ENCODE results near the gene TBL1X.

TBL1X gene

GRCh38 chrX:9668537-9668936 lies 203.7 kb downstream of the TBL1X start:
- no peak for DNase-seq (ENCODE audit: low spot score)

GRCh38 chrX:9670136-9670814 lies 205.4 kb downstream of the TBL1X start:
- no peak for DNase-seq (ENCODE audit: low spot score)

- DNase-seq (ENCODE audit: low spot score): no peak
Observed at GRCh38 chrX:9671998-9672397, 207.1 kb downstream of the TBL1X start.

GRCh38 chrX:9676306-9676705 lies 211.4 kb downstream of the TBL1X start:
- no peak for DNase-seq (ENCODE audit: low spot score)

- DNase-seq (ENCODE audit: low spot score): no peak
Observed at GRCh38 chrX:9676738-9677097, 211.9 kb downstream of the TBL1X start.

- no peak for DNase-seq (ENCODE audit: low spot score)
Observed at GRCh38 chrX:9677098-9677739, 212.4 kb downstream of the TBL1X start.

- DNase-seq (ENCODE audit: low spot score): no peak
Observed at GRCh38 chrX:9678215-9678965, 213.5 kb downstream of the TBL1X start.

- DNase-seq (ENCODE audit: low spot score): no peak
Observed at GRCh38 chrX:9681011-9681410, 216.2 kb downstream of the TBL1X start.

GRCh38 chrX:9681422-9681821 lies 216.6 kb downstream of the TBL1X start:
- no peak for DNase-seq (ENCODE audit: low spot score)

- no peak for DNase-seq (ENCODE audit: low spot score)
Observed at GRCh38 chrX:9682456-9682855, 217.6 kb downstream of the TBL1X start.

GRCh38 chrX:9682861-9683260 lies 218.0 kb downstream of the TBL1X start:
- no peak for DNase-seq (ENCODE audit: low spot score)

- DNase-seq (ENCODE audit: low spot score): no peak
Observed at GRCh38 chrX:9683350-9683749, 218.5 kb downstream of the TBL1X start.

GRCh38 chrX:9687899-9688298 lies 223.0 kb downstream of the TBL1X start:
- DNase-seq (ENCODE audit: low spot score): no peak

GRCh38 chrX:9688833-9689232 lies 224.0 kb downstream of the TBL1X start:
- no peak for DNase-seq (ENCODE audit: low spot score)

- no peak for DNase-seq (ENCODE audit: low spot score)
Observed at GRCh38 chrX:9690046-9690445, 225.2 kb downstream of the TBL1X start.

GRCh38 chrX:9693307-9694001 lies 228.6 kb downstream of the TBL1X start:
- no peak for DNase-seq (ENCODE audit: low spot score)

GRCh38 chrX:9698576-9698975 lies 233.7 kb downstream of the TBL1X start:
- no peak for DNase-seq (ENCODE audit: low spot score)

- DNase-seq (ENCODE audit: low spot score): no peak
Observed at GRCh38 chrX:9700555-9700954, 235.7 kb downstream of the TBL1X start.

- DNase-seq (ENCODE audit: low spot score): no peak
Observed at GRCh38 chrX:9701790-9702189, 236.9 kb downstream of the TBL1X start.

- no peak for DNase-seq (ENCODE audit: low spot score)
Observed at GRCh38 chrX:9703406-9703805, 238.5 kb downstream of the TBL1X start.

- DNase-seq (ENCODE audit: low spot score): no peak
Observed at GRCh38 chrX:9704876-9705465, 240.1 kb downstream of the TBL1X start.

- no peak for DNase-seq (ENCODE audit: low spot score)
Observed at GRCh38 chrX:9706421-9706820, 241.6 kb downstream of the TBL1X start.
